ENCODE measurements around the gene RARB.

RARB gene

GRCh38 chr3:25427942-25428788 lies at the start of gene RARB:
Gene RARB, plus strand, starts transcription at chr3:25428263. Its CDS starts 469 bp downstream, at chr3:25428732.
- DNase-seq (ENCODE audit: low read depth in 2 of 2) = no peak

- no peak for DNase-seq (ENCODE audit: low read depth in 2 of 2)
Measured at GRCh38 chr3:25378786-25379311, 49.2 kb upstream of the RARB start.

GRCh38 chr3:25380222-25380739 lies 47.8 kb upstream of the RARB start:
- DNase-seq (ENCODE audit: low read depth in 2 of 2) = no peak

- DNase-seq (ENCODE audit: low read depth in 2 of 2) = no peak
Measured at GRCh38 chr3:25381083-25381482, 47.0 kb upstream of the RARB start.

- no peak for DNase-seq (ENCODE audit: low read depth in 2 of 2)
Measured at GRCh38 chr3:25384471-25384870, 43.6 kb upstream of the RARB start.

GRCh38 chr3:25385807-25386460 lies 42.1 kb upstream of the RARB start:
- DNase-seq (ENCODE audit: low read depth in 2 of 2) = no peak

- DNase-seq (ENCODE audit: low read depth in 2 of 2) = no peak
Measured at GRCh38 chr3:25386686-25387255, 41.3 kb upstream of the RARB start.

- no peak for DNase-seq (ENCODE audit: low read depth in 2 of 2)
Measured at GRCh38 chr3:25390605-25391004, 37.5 kb upstream of the RARB start.

- no peak for DNase-seq (ENCODE audit: low read depth in 2 of 2)
Measured at GRCh38 chr3:25396251-25396650, 31.8 kb upstream of the RARB start.

GRCh38 chr3:25396686-25397085 lies 31.4 kb upstream of the RARB start:
- DNase-seq (ENCODE audit: low read depth in 2 of 2) = no peak

- no peak for DNase-seq (ENCODE audit: low read depth in 2 of 2)
Measured at GRCh38 chr3:25397150-25397549, 30.9 kb upstream of the RARB start.

GRCh38 chr3:25400587-25400986 lies 27.5 kb upstream of the RARB start:
- DNase-seq (ENCODE audit: low read depth in 2 of 2) = no peak

- no peak for DNase-seq (ENCODE audit: low read depth in 2 of 2)
Measured at GRCh38 chr3:25403968-25404367, 24.1 kb upstream of the RARB start.

- no peak for DNase-seq (ENCODE audit: low read depth in 2 of 2)
Measured at GRCh38 chr3:25404569-25404968, 23.5 kb upstream of the RARB start.

GRCh38 chr3:25405335-25405734 lies 22.7 kb upstream of the RARB start:
- no peak for DNase-seq (ENCODE audit: low read depth in 2 of 2)

GRCh38 chr3:25410703-25411102 lies 17.4 kb upstream of the RARB start:
- DNase-seq (ENCODE audit: low read depth in 2 of 2) = no peak

- DNase-seq (ENCODE audit: low read depth in 2 of 2) = no peak
Measured at GRCh38 chr3:25412269-25412668, 15.8 kb upstream of the RARB start.

GRCh38 chr3:25416176-25416575 lies 11.9 kb upstream of the RARB start:
- no peak for DNase-seq (ENCODE audit: low read depth in 2 of 2)

- no peak for DNase-seq (ENCODE audit: low read depth in 2 of 2)
Measured at GRCh38 chr3:25418596-25418995, 9.5 kb upstream of the RARB start.

GRCh38 chr3:25419251-25419650 lies 8.8 kb upstream of the RARB start:
- no peak for DNase-seq (ENCODE audit: low read depth in 2 of 2)

GRCh38 chr3:25420147-25420546 lies 7.9 kb upstream of the RARB start:
- no peak for DNase-seq (ENCODE audit: low read depth in 2 of 2)

GRCh38 chr3:25420885-25421284 lies 7.2 kb upstream of the RARB start:
- no peak for DNase-seq (ENCODE audit: low read depth in 2 of 2)

All from stimulated activated CD8-positive, alpha-beta memory T cell treated with anti-CD3 and anti-CD28 coated beads, Interleukin-2, amount 100 ng/mL, for 1 hour (primary cell).